PFSK-1 (cell line): ENCODE data around the gene PPP2R2C.

ENCODE experiments used
- FOXP2 ChIP-seq: optimal IDR thresholded peaks from 2 replicates; pipeline ENCODE3; 2011; ENCODE audit warnings: borderline replicate concordance, control low read depth, inconsistent platforms; ENCODE audit not compliant: insufficient read depth; ENCODE audit errors: extremely low read length, extremely low read depth
- POLR2AphosphoS5 ChIP-seq: IDR thresholded peaks from 2 replicates; pipeline ENCODE4 v1.6.1; 2012; ENCODE audit warnings: low read depth, mild to moderate bottlenecking, control low read depth, low read length, moderate library complexity
- REST ChIP-seq, 2 experiments: IDR thresholded peaks; 2 replicates each; pipeline versions ENCODE4 v1.6.1 to v1.8.0; 2011 to 2012; ENCODE audit warnings: low read depth in 2 of 2, low read length in 2 of 2, control low read depth in 1 of 2, inconsistent platforms in 1 of 2, mild to moderate bottlenecking in 1 of 2, moderate library complexity in 1 of 2; ENCODE audit not compliant: insufficient read depth in 1 of 2
- SIN3A ChIP-seq: IDR thresholded peaks from 2 replicates; pipeline ENCODE4 v1.6.1; 2012; ENCODE audit warnings: mild to moderate bottlenecking, low read length, moderate library complexity, borderline replicate concordance; ENCODE audit not compliant: insufficient read depth
- TAF1 ChIP-seq: IDR thresholded peaks from 2 replicates; pipeline ENCODE4 v1.6.1; 2012; ENCODE audit warnings: low read length, control low read depth, borderline replicate concordance; ENCODE audit not compliant: insufficient read depth

The PPP2R2C gene

GRCh38 chr4:6373541-6374410 lies 98.6 kb downstream of the PPP2R2C start:
- no peak for TF ChIP-seq SIN3A
- no peak for TF ChIP-seq FOXP2
- TF ChIP-seq REST (IDR thresholded peaks at IDR 0.05; ENCODE audit: insufficient read depth in 1 of 2, low read depth in 2 of 2, low read length in 2 of 2) = no peak
- no peak for TF ChIP-seq POLR2AphosphoS5
- TF ChIP-seq TAF1 = no peak

DNA sequence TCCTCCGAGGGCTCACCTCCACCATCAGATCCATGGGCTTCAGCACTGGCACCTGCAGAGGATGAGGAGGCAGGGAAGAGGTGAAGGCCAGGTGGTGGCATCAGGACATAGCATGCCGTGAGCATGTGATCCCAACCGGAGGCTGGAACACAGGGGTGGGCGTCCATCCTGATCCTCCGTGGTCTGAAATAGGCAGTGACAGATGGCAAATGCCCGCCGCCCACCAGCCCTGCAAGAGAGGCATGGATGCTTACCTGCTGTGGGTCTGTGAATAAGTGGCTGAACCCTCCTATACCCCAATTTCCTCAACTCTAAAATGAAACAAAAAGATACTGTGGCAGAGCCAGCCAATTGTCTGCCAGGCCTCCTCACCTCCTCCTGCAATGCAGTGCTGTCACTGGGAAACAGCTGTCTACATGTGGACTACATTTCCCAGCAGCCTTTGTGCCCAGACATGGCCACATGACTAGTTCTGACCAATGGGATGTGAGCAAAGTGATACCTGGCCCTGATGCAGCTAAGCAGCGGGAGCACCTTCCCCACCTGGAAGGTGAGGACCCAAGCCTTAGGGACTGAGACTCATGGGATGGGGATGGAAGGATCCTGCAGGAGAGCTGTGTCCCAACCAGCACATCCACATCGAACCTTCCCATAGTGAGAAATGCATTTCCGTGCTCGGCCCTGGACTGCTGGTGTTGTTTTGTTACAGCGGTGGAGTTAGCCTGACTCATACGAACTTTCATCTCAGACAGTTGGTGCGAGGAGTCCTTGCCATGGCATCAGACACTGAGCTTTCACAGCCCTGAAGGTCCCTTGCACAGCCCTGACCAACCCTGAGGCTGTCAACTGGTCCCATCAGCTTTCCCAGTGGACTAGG lies 99.5 kb downstream of the PPP2R2C start:
- no peak for TF ChIP-seq FOXP2
- no peak for TF ChIP-seq TAF1
- no peak for TF ChIP-seq REST (IDR thresholded peaks at IDR 0.05; ENCODE audit: insufficient read depth in 1 of 2, low read depth in 2 of 2, low read length in 2 of 2)
- no peak for TF ChIP-seq POLR2AphosphoS5
- no peak for TF ChIP-seq SIN3A

GRCh38 chr4:6371812-6372211 lies 100.6 kb downstream of the PPP2R2C start:
- TF ChIP-seq FOXP2 = no peak
- TF ChIP-seq TAF1 = no peak
- TF ChIP-seq REST (IDR thresholded peaks at IDR 0.05; ENCODE audit: insufficient read depth in 1 of 2, low read depth in 2 of 2, low read length in 2 of 2) = no peak
- TF ChIP-seq SIN3A = no peak
- no peak for TF ChIP-seq POLR2AphosphoS5

DNA sequence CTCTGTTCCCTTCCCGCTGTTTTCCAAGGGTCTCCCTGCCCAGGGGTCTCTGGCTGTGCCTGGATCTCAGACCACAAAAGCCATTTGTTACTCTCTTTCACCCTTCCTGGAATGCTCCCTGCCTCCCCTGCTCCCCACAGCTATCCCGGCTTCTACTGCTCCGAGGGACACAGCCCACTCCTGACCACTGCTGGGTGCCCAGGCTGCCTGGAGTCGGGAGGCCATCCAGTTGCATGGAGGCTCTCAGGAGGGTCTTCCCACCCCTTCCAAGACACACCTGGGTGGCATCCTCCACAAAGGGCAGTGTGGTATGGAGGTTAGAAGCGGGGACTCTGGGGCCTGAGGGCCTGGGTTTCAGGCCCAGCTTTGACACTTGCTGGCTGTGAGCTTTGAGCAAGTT lies 101.1 kb downstream of the PPP2R2C start:
- TF ChIP-seq SIN3A (no peak), POLR2AphosphoS5 (no peak), FOXP2 (no peak), TAF1 (no peak), REST (IDR thresholded peaks at IDR 0.05; ENCODE audit: insufficient read depth in 1 of 2, low read depth in 2 of 2, low read length in 2 of 2) (no peak)
